Measurements from ENCODE around the gene SLC25A13.

Gene SLC25A13

GRCh38 chr7:96219378-96220130 lies 102.3 kb downstream of the SLC25A13 start:
- Histone ChIP-seq H3K4me1 (ENCODE audit: insufficient read depth, low read length) (no peaks in the 10 kb centered on the region), H3K27ac (ENCODE audit: low read depth, low read length) (no peak overlapping the region), H3K36me3 (ENCODE audit: insufficient read depth, low read length) (no peaks in the 10 kb centered on the region), H3K9ac (ENCODE audit: low read length) (no peak overlapping the region), H3K9me3 (ENCODE audit: low read length) (no peaks in the 10 kb centered on the region), H3K4me3 (ENCODE audit: low read depth in 1 of 2, low read length in 2 of 2) (no peak overlapping the region), H3K27me3 (ENCODE audit: control insufficient read depth in 1 of 2, insufficient read depth in 2 of 2, low read length in 2 of 2) (no peaks in the 10 kb centered on the region)

GRCh38 chr7:96218664-96219243 lies 103.1 kb downstream of the SLC25A13 start:
- no peaks in the 10 kb centered on the region for H3K9me3 ChIP-seq (ENCODE audit: low read length)

GRCh38 chr7:96217147-96217546 lies 104.8 kb downstream of the SLC25A13 start:
- Histone ChIP-seq H3K9ac (ENCODE audit: low read length) (no peak overlapping the region), H3K27ac (ENCODE audit: low read depth, low read length) (no peak overlapping the region), H3K9me3 (ENCODE audit: low read length) (no peaks in the 10 kb centered on the region), H3K27me3 (ENCODE audit: control insufficient read depth in 1 of 2, insufficient read depth in 2 of 2, low read length in 2 of 2) (no peaks in the 10 kb centered on the region), H3K4me3 (ENCODE audit: low read depth in 1 of 2, low read length in 2 of 2) (no peak overlapping the region), H3K4me1 (ENCODE audit: insufficient read depth, low read length) (no peaks in the 10 kb centered on the region), H3K36me3 (ENCODE audit: insufficient read depth, low read length) (no peaks in the 10 kb centered on the region)

More at GRCh38 chr7:96218664-96219243, 103.1 kb downstream of the SLC25A13 start:
- H3K36me3 ChIP-seq (ENCODE audit: insufficient read depth, low read length) = no peaks in the 10 kb centered on the region
- no peak overlapping the region for H3K27ac ChIP-seq (ENCODE audit: low read depth, low read length)
- no peaks in the 10 kb centered on the region for H3K4me1 ChIP-seq (ENCODE audit: insufficient read depth, low read length)
- H3K27me3 ChIP-seq (ENCODE audit: control insufficient read depth in 1 of 2, insufficient read depth in 2 of 2, low read length in 2 of 2) = no peaks in the 10 kb centered on the region
- H3K4me3 ChIP-seq (ENCODE audit: low read depth in 1 of 2, low read length in 2 of 2) = no peak overlapping the region
- no peak overlapping the region for H3K9ac ChIP-seq (ENCODE audit: low read length)

- H3K36me3 ChIP-seq (ENCODE audit: insufficient read depth, low read length) = no peaks in the 10 kb centered on the region
- no peak overlapping the region for H3K27ac ChIP-seq (ENCODE audit: low read depth, low read length)
- no peak overlapping the region for H3K4me3 ChIP-seq (ENCODE audit: low read depth in 1 of 2, low read length in 2 of 2)
- no peaks in the 10 kb centered on the region for H3K4me1 ChIP-seq (ENCODE audit: insufficient read depth, low read length)
- H3K9me3 ChIP-seq (ENCODE audit: low read length) = no peaks in the 10 kb centered on the region
- H3K27me3 ChIP-seq (ENCODE audit: control insufficient read depth in 1 of 2, insufficient read depth in 2 of 2, low read length in 2 of 2) = no peaks in the 10 kb centered on the region
- H3K9ac ChIP-seq (ENCODE audit: low read length) = no peak overlapping the region
Observed at GRCh38 chr7:96216373-96216772, 105.5 kb downstream of the SLC25A13 start.

- Histone ChIP-seq H3K36me3 (ENCODE audit: insufficient read depth, low read length) (no peaks in the 10 kb centered on the region), H3K27ac (ENCODE audit: low read depth, low read length) (no peak overlapping the region)
Observed at GRCh38 chr7:96212474-96212873, 109.4 kb downstream of the SLC25A13 start.

GRCh38 chr7:96211954-96212353 lies 109.9 kb downstream of the SLC25A13 start:
- no peaks in the 10 kb centered on the region for H3K36me3 ChIP-seq (ENCODE audit: insufficient read depth, low read length)
- H3K9ac ChIP-seq (ENCODE audit: low read length) = no peak overlapping the region
- no peak overlapping the region for H3K27ac ChIP-seq (ENCODE audit: low read depth, low read length)
- no peak overlapping the region for H3K4me3 ChIP-seq (ENCODE audit: low read depth in 1 of 2, low read length in 2 of 2)
- no peaks in the 10 kb centered on the region for H3K9me3 ChIP-seq (ENCODE audit: low read length)
- H3K4me1 ChIP-seq (ENCODE audit: insufficient read depth, low read length) = no peaks in the 10 kb centered on the region
- no peaks in the 10 kb centered on the region for H3K27me3 ChIP-seq (ENCODE audit: control insufficient read depth in 1 of 2, insufficient read depth in 2 of 2, low read length in 2 of 2)

More at GRCh38 chr7:96212474-96212873, 109.4 kb downstream of the SLC25A13 start:
- Histone ChIP-seq H3K27me3 (ENCODE audit: control insufficient read depth in 1 of 2, insufficient read depth in 2 of 2, low read length in 2 of 2) (no peaks in the 10 kb centered on the region), H3K9me3 (ENCODE audit: low read length) (no peaks in the 10 kb centered on the region), H3K9ac (ENCODE audit: low read length) (no peak overlapping the region), H3K4me3 (ENCODE audit: low read depth in 1 of 2, low read length in 2 of 2) (no peak overlapping the region), H3K4me1 (ENCODE audit: insufficient read depth, low read length) (no peaks in the 10 kb centered on the region)

GRCh38 chr7:96205665-96206064 lies 116.2 kb downstream of the SLC25A13 start:
- no peaks in the 10 kb centered on the region for H3K27me3 ChIP-seq (ENCODE audit: control insufficient read depth in 1 of 2, insufficient read depth in 2 of 2, low read length in 2 of 2)
- no peaks in the 10 kb centered on the region for H3K9me3 ChIP-seq (ENCODE audit: low read length)
- no peak overlapping the region for H3K27ac ChIP-seq (ENCODE audit: low read depth, low read length)
- H3K4me1 ChIP-seq (ENCODE audit: insufficient read depth, low read length) = no peaks in the 10 kb centered on the region
- no peak overlapping the region for H3K9ac ChIP-seq (ENCODE audit: low read length)
- H3K36me3 ChIP-seq (ENCODE audit: insufficient read depth, low read length) = peaks cover 9% of the 10 kb centered on the region
- H3K4me3 ChIP-seq (ENCODE audit: low read depth in 1 of 2, low read length in 2 of 2) = no peak overlapping the region

- Histone ChIP-seq H3K4me1 (ENCODE audit: insufficient read depth, low read length) (no peaks in the 10 kb centered on the region), H3K4me3 (ENCODE audit: low read depth in 1 of 2, low read length in 2 of 2) (no peak overlapping the region), H3K27me3 (ENCODE audit: control insufficient read depth in 1 of 2, insufficient read depth in 2 of 2, low read length in 2 of 2) (no peaks in the 10 kb centered on the region), H3K9ac (ENCODE audit: low read length) (no peak overlapping the region), H3K9me3 (ENCODE audit: low read length) (no peaks in the 10 kb centered on the region), H3K36me3 (ENCODE audit: insufficient read depth, low read length) (peaks cover 9% of the 10 kb centered on the region), H3K27ac (ENCODE audit: low read depth, low read length) (no peak overlapping the region)
Observed at GRCh38 chr7:96204601-96205000, 117.3 kb downstream of the SLC25A13 start.

GRCh38 chr7:96203786-96204185 lies 118.1 kb downstream of the SLC25A13 start:
- Histone ChIP-seq H3K27ac (ENCODE audit: low read depth, low read length) (no peak overlapping the region), H3K27me3 (ENCODE audit: control insufficient read depth in 1 of 2, insufficient read depth in 2 of 2, low read length in 2 of 2) (no peaks in the 10 kb centered on the region), H3K9me3 (ENCODE audit: low read length) (no peaks in the 10 kb centered on the region), H3K4me1 (ENCODE audit: insufficient read depth, low read length) (no peaks in the 10 kb centered on the region), H3K36me3 (ENCODE audit: insufficient read depth, low read length) (peaks cover 9% of the 10 kb centered on the region), H3K4me3 (ENCODE audit: low read depth in 1 of 2, low read length in 2 of 2) (no peak overlapping the region), H3K9ac (ENCODE audit: low read length) (no peak overlapping the region)

- no peak overlapping the region for H3K9ac ChIP-seq (ENCODE audit: low read length)
- no peak overlapping the region for H3K4me3 ChIP-seq (ENCODE audit: low read depth in 1 of 2, low read length in 2 of 2)
- H3K27me3 ChIP-seq (ENCODE audit: control insufficient read depth in 1 of 2, insufficient read depth in 2 of 2, low read length in 2 of 2) = no peaks in the 10 kb centered on the region
- no peaks in the 10 kb centered on the region for H3K9me3 ChIP-seq (ENCODE audit: low read length)
- H3K4me1 ChIP-seq (ENCODE audit: insufficient read depth, low read length) = no peaks in the 10 kb centered on the region
- peaks cover 9% of the 10 kb centered on the region for H3K36me3 ChIP-seq (ENCODE audit: insufficient read depth, low read length)
- no peak overlapping the region for H3K27ac ChIP-seq (ENCODE audit: low read depth, low read length)
Observed at GRCh38 chr7:96202102-96202501, 119.8 kb downstream of the SLC25A13 start.

GRCh38 chr7:96200740-96201139 lies 121.2 kb downstream of the SLC25A13 start:
- H3K27me3 ChIP-seq (ENCODE audit: control insufficient read depth in 1 of 2, insufficient read depth in 2 of 2, low read length in 2 of 2) = no peaks in the 10 kb centered on the region
- no peak overlapping the region for H3K27ac ChIP-seq (ENCODE audit: low read depth, low read length)
- no peak overlapping the region for H3K4me3 ChIP-seq (ENCODE audit: low read depth in 1 of 2, low read length in 2 of 2)
- peaks cover 7% of the 10 kb centered on the region for H3K36me3 ChIP-seq (ENCODE audit: insufficient read depth, low read length)
- H3K9ac ChIP-seq (ENCODE audit: low read length) = no peak overlapping the region
- H3K4me1 ChIP-seq (ENCODE audit: insufficient read depth, low read length) = no peaks in the 10 kb centered on the region
- no peaks in the 10 kb centered on the region for H3K9me3 ChIP-seq (ENCODE audit: low read length)

GRCh38 chr7:96199421-96199820 lies 122.5 kb downstream of the SLC25A13 start:
- Histone ChIP-seq H3K9me3 (ENCODE audit: low read length) (no peaks in the 10 kb centered on the region), H3K27me3 (ENCODE audit: control insufficient read depth in 1 of 2, insufficient read depth in 2 of 2, low read length in 2 of 2) (no peaks in the 10 kb centered on the region), H3K9ac (ENCODE audit: low read length) (no peak overlapping the region), H3K4me1 (ENCODE audit: insufficient read depth, low read length) (no peaks in the 10 kb centered on the region), H3K36me3 (ENCODE audit: insufficient read depth, low read length) (peaks cover 7% of the 10 kb centered on the region), H3K27ac (ENCODE audit: low read depth, low read length) (no peak overlapping the region), H3K4me3 (ENCODE audit: low read depth in 1 of 2, low read length in 2 of 2) (no peak overlapping the region)

Measured in muscle layer of colon (tissue), 2 donors.